Liver (tissue), 9 donors: ENCODE results near the gene LCE1E. TPM values are rescaled to one million over a fixed set of nuclear protein-coding genes. Genes with fewer than 3 reads are reported as not detected.

Source experiments
- DNase-seq: peaks from one replicate; pipeline ENCODE4 v3.0.0-alpha.2; 2017; ENCODE audit warnings: low spot score
- H3K27ac ChIP-seq, 2 donors: one replicate each; pipeline ENCODE4 v1.7.0; 2013; ENCODE audit warnings: inconsistent platforms in 2 of 2, low read length in 2 of 2, control low read depth in 1 of 2, low read depth in 1 of 2, mild to moderate bottlenecking in 1 of 2
- H3K27me3 ChIP-seq, 4 donors: one replicate each; pipeline versions ENCODE4 v1.6.1 to v1.7.0; 2013; ENCODE audit warnings: low read length in 3 of 4, inconsistent platforms in 1 of 4, mild to moderate bottlenecking in 1 of 4, moderate library complexity in 1 of 4; ENCODE audit not compliant: control insufficient read depth in 4 of 4, insufficient read depth in 4 of 4
- H3K36me3 ChIP-seq, 4 donors: one replicate each; pipeline versions ENCODE4 v1.6.1 to v1.7.0; 2013; ENCODE audit warnings: low read length in 3 of 4, mild to moderate bottlenecking in 3 of 4, low read depth in 1 of 4, moderate library complexity in 1 of 4; ENCODE audit not compliant: control insufficient read depth in 4 of 4, insufficient read depth in 3 of 4
- H3K4me1 ChIP-seq, 4 donors: one replicate each; pipeline versions ENCODE4 v1.6.1 to v1.7.0; 2013; ENCODE audit warnings: low read length in 3 of 4, mild to moderate bottlenecking in 3 of 4, moderate library complexity in 1 of 4; ENCODE audit not compliant: control insufficient read depth in 4 of 4, insufficient read depth in 4 of 4
- H3K4me3 ChIP-seq, 3 donors: one replicate each; pipeline versions ENCODE4 v1.6.1 to v1.7.0; 2013; ENCODE audit warnings: low read length in 3 of 3, control low read depth in 1 of 3, low read depth in 1 of 3, mild to moderate bottlenecking in 1 of 3
- H3K9ac ChIP-seq, 2 donors: one replicate each; pipeline ENCODE4 v1.7.0; 2013; ENCODE audit warnings: low read length in 2 of 2, mild to moderate bottlenecking in 2 of 2, moderate library complexity in 2 of 2, control low read depth in 1 of 2, low read depth in 1 of 2
- H3K9me3 ChIP-seq, 4 donors: one replicate each; pipeline versions ENCODE4 v1.6.1 to v1.7.0; 2013; ENCODE audit warnings: low read length in 3 of 4; ENCODE audit not compliant: control insufficient read depth in 4 of 4
- EGR1 ChIP-seq, 2 donors: IDR thresholded peaks; 2 replicates each; pipeline ENCODE4 v1.6.1; 2016 to 2018; ENCODE audit warnings: antibody characterized with exemption in 2 of 2, low read depth in 2 of 2
- FOXA1 ChIP-seq: IDR thresholded peaks from 2 replicates; pipeline ENCODE4 v1.6.1; 2016; ENCODE audit warnings: antibody characterized with exemption
- FOXA2 ChIP-seq: IDR thresholded peaks from 2 replicates; pipeline ENCODE4 v1.6.1; 2016; ENCODE audit warnings: antibody characterized with exemption
- GABPA ChIP-seq, 2 donors: IDR thresholded peaks in 1 of 2; conservative IDR thresholded peaks in 1 of 2; 2 replicates each; pipeline ENCODE4 v1.6.1; 2016; ENCODE audit warnings: antibody characterized with exemption in 2 of 2, mild to moderate bottlenecking in 1 of 2, moderate library complexity in 1 of 2
- HNF4A ChIP-seq, 2 donors: conservative IDR thresholded peaks; 2 replicates each; pipeline ENCODE4 v1.6.1; 2016; ENCODE audit warnings: antibody characterized with exemption in 2 of 2, mild to moderate bottlenecking in 2 of 2
- HNF4G ChIP-seq: IDR thresholded peaks from 2 replicates; pipeline ENCODE4 v1.6.1; 2016; ENCODE audit warnings: antibody characterized with exemption
- JUND ChIP-seq, 2 donors: IDR thresholded peaks; 2 replicates each; pipeline ENCODE4 v1.6.1; 2016; ENCODE audit warnings: antibody characterized with exemption in 2 of 2
- NR2F2 ChIP-seq: IDR thresholded peaks from 2 replicates; pipeline ENCODE4 v1.6.1; 2016; ENCODE audit warnings: antibody characterized with exemption
- RAD21 ChIP-seq, 2 donors: IDR thresholded peaks; 2 replicates each; pipeline ENCODE4 v1.6.1; 2016; ENCODE audit warnings: antibody characterized with exemption in 2 of 2, mild to moderate bottlenecking in 2 of 2
- RXRA ChIP-seq, 2 donors: IDR thresholded peaks; 2 replicates each; pipeline ENCODE4 v1.6.1; 2017 to 2018; ENCODE audit warnings: antibody characterized with exemption in 2 of 2, mild to moderate bottlenecking in 1 of 2
- SP1 ChIP-seq: IDR thresholded peaks from 2 replicates; pipeline ENCODE4 v1.6.1; 2018; ENCODE audit warnings: antibody characterized with exemption, mild to moderate bottlenecking
- TAF1 ChIP-seq: conservative IDR thresholded peaks from 2 replicates; pipeline ENCODE4 v1.6.1; 2016; ENCODE audit warnings: antibody characterized with exemption, mild to moderate bottlenecking
- YY1 ChIP-seq: IDR thresholded peaks from 2 replicates; pipeline ENCODE4 v1.6.1; 2016; ENCODE audit warnings: antibody characterized with exemption, mild to moderate bottlenecking
- WGBS: extraction: QIAGEN DNeasy Blood & Tissue Kit; methylation state at CpG from one replicate; pipeline ENCODE4 v1.1.7; 2013; 5-methylcytosine and 5-hydroxymethylcytosine counted together
- polyA plus RNA-seq, 2 donors: library from polyadenylated mRNA; stranded (reverse) in 1 of 2; unstranded in 1 of 2; fragments of 200-250 nt in 1 of 2; fragments of >200 nt in 1 of 2; fragmentation: Nextera tagmentation in 1 of 2; extraction: Ambion mirVana in 1 of 2; gene quantifications; one replicate each; pipeline versions ENCODE4 v1.2.1 to v1.2.3, GENCODE V29; 2013 to 2015
- total RNA-seq, 2 donors: library from RNA; depleted of rRNA; stranded (reverse); fragments of >200 nt; gene quantifications; one replicate each; pipeline ENCODE4 v1.2.3, GENCODE V29; 2014
- TF ChIP-seq, protein P1 (sequence below): fragments of 150-350 bp; IDR thresholded peaks from 2 replicates; pipeline ENCODE4 v1.5.1; 2017; ENCODE audit warnings: improper control_type of control experiment, low read depth, low read length; ENCODE audit not compliant: missing input control
- TF ChIP-seq, protein P2 (sequence below): IDR thresholded peaks from 2 replicates; pipeline ENCODE4 v1.6.1; 2016; ENCODE audit warnings: antibody characterized with exemption, mild to moderate bottlenecking
- TF ChIP-seq, protein P3 (sequence below): IDR thresholded peaks from 2 replicates; pipeline ENCODE4 v1.6.1; 2016; ENCODE audit warnings: antibody characterized with exemption
- TF ChIP-seq, protein P4 (sequence below): IDR thresholded peaks from 2 replicates; pipeline ENCODE4 v1.6.1; 2016; ENCODE audit warnings: antibody characterized with exemption
- TF ChIP-seq, protein P5 (sequence below): IDR thresholded peaks from 2 replicates; pipeline ENCODE4 v1.6.1; 2016; ENCODE audit warnings: antibody characterized with exemption
- donor health status: healthy.
- donor health status: healthy.
- donor health status: healthy.
- donor health status: healthy.
- donor health status: healthy.

The LCE1E gene
- total and polyA plus RNA-seq, 4 donors, result not detected

DNA sequence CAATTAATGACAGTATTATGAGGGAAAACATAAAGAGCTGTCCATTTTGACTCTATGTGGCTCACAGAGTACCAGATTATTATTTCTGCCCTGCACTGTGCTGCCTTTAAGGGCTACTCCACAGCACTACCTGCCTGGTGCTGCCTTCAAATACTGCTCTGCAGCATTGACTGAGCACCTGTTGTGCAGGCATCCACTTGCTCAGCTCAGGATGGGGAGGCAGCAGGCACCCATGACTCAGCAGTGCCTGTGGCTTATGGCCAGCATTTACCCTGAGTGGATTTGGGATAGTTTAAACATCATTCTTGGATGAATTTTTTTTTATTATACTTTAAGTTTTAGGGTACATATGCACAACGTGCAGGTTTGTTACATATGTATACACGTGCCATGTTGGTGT lies 29.2 kb upstream of the LCE1E start:
- Histone ChIP-seq H3K36me3 (no peaks in the 10 kb centered on the region), H3K4me1 (no peaks in the 10 kb centered on the region), H3K27ac (no peak overlapping the region), H3K9me3 (no peaks in the 10 kb centered on the region), H3K27me3 (peaks cover 0 to 4% (median under 1%) of the 10 kb centered on the region in 4 donors), H3K4me3 (no peak overlapping the region), H3K9ac (no peak overlapping the region)
- DNase-seq, result no peak
- WGBS, result 83% methylated on average over 2 of the region's 2 CpGs
- TF ChIP-seq, protein P1, sequence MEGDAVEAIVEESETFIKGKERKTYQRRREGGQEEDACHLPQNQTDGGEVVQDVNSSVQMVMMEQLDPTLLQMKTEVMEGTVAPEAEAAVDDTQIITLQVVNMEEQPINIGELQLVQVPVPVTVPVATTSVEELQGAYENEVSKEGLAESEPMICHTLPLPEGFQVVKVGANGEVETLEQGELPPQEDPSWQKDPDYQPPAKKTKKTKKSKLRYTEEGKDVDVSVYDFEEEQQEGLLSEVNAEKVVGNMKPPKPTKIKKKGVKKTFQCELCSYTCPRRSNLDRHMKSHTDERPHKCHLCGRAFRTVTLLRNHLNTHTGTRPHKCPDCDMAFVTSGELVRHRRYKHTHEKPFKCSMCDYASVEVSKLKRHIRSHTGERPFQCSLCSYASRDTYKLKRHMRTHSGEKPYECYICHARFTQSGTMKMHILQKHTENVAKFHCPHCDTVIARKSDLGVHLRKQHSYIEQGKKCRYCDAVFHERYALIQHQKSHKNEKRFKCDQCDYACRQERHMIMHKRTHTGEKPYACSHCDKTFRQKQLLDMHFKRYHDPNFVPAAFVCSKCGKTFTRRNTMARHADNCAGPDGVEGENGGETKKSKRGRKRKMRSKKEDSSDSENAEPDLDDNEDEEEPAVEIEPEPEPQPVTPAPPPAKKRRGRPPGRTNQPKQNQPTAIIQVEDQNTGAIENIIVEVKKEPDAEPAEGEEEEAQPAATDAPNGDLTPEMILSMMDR, result no peak

DNA sequence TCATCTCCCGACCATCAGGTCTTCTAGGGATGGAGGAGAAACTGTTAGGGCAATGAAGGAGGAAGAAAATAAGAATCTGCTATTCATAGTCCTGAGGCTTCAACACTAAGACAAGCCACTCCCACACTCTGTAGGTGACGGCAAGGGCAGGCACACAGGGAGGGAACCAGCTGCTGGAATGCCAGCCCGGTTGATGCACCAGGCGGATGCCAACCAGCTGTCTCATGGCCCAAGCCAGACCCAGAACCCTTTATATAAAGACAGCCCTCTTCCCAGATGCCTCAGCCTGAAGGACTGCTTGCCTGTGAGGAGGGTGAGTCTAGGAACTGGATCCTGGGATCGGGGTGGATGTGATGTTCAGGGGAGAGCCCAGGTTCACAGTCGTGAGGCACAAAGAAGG lies 28.3 kb upstream of the LCE1E start, which contains the start of gene KPRP:
Gene KPRP (plus strand): TSS at position 279 of the 400 bp plus-strand sequence. CDS start 1,564 bp downstream, outside the sequence.
- Histone ChIP-seq H3K4me3 (no peak within 1 kb of the TSS), H3K27ac (no peak within 1 kb of the TSS), H3K4me1 (no peaks in the 10 kb centered on the region), H3K36me3 (no peaks in the 10 kb centered on the region), H3K9me3 (no peaks in the 10 kb centered on the region), H3K27me3 (peaks cover 0 to 4% (median under 1%) of the 10 kb centered on the region in 4 donors), H3K9ac (no peak within 1 kb of the TSS)
- no peak for DNase-seq
- TF ChIP-seq NR2F2 (no peak), EGR1 (IDR thresholded peaks at IDR 0.05; ENCODE audit: low read depth in 2 of 2) (no peak), SP1 (no peak), TAF1 (no peak)
- WGBS, result 63% methylated on average over 6 of the region's 6 CpGs

DNA sequence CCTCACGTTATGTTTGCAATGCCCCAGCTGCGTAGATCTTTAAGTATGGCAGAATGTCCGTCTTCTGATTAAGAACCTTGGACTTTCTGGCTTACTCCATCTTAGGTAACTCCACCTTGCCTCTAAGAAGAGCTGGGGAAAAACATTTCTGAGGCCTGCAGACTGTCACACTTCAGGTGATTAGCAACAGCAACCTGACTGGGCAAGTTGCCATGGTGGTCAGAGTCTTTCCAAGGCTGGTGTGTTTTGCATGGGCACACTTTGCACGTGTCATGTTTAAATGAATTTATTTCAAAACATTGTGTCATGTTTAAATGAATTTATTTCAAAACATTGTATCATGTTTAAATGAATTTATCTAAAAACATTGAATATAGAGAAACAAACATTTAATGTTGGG lies 27.4 kb upstream of the LCE1E start:
- H3K27me3 ChIP-seq, result peaks cover 0 to 4% (median under 1%) of the 10 kb centered on the region in 4 donors
- no peak overlapping the region for H3K4me3 ChIP-seq
- DNase-seq, result no peak
- H3K27ac ChIP-seq, result no peak overlapping the region
- no peaks in the 10 kb centered on the region for H3K4me1 ChIP-seq
- H3K9me3 ChIP-seq, result no peaks in the 10 kb centered on the region
- 75% methylated on average over 4 of the region's 4 CpGs for WGBS
- no peak overlapping the region for H3K9ac ChIP-seq
- TF ChIP-seq RAD21 (IDR thresholded peaks at IDR 0.05), result no peak
- TF ChIP-seq YY1, result no peak
- TF ChIP-seq, protein P1, result no peak
- TF ChIP-seq, protein P2, sequence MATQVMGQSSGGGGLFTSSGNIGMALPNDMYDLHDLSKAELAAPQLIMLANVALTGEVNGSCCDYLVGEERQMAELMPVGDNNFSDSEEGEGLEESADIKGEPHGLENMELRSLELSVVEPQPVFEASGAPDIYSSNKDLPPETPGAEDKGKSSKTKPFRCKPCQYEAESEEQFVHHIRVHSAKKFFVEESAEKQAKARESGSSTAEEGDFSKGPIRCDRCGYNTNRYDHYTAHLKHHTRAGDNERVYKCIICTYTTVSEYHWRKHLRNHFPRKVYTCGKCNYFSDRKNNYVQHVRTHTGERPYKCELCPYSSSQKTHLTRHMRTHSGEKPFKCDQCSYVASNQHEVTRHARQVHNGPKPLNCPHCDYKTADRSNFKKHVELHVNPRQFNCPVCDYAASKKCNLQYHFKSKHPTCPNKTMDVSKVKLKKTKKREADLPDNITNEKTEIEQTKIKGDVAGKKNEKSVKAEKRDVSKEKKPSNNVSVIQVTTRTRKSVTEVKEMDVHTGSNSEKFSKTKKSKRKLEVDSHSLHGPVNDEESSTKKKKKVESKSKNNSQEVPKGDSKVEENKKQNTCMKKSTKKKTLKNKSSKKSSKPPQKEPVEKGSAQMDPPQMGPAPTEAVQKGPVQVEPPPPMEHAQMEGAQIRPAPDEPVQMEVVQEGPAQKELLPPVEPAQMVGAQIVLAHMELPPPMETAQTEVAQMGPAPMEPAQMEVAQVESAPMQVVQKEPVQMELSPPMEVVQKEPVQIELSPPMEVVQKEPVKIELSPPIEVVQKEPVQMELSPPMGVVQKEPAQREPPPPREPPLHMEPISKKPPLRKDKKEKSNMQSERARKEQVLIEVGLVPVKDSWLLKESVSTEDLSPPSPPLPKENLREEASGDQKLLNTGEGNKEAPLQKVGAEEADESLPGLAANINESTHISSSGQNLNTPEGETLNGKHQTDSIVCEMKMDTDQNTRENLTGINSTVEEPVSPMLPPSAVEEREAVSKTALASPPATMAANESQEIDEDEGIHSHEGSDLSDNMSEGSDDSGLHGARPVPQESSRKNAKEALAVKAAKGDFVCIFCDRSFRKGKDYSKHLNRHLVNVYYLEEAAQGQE, result no peak
- no peak for TF ChIP-seq RXRA (IDR thresholded peaks at IDR 0.05)
- no peak for TF ChIP-seq EGR1 (IDR thresholded peaks at IDR 0.05; ENCODE audit: low read depth in 2 of 2)
- TF ChIP-seq GABPA (IDR thresholded peaks at IDR 0.05 in 1 of 2, conservative IDR thresholded peaks at IDR 0.05 in 1 of 2), result no peak
- no peak for TF ChIP-seq NR2F2
- TF ChIP-seq, protein P3, sequence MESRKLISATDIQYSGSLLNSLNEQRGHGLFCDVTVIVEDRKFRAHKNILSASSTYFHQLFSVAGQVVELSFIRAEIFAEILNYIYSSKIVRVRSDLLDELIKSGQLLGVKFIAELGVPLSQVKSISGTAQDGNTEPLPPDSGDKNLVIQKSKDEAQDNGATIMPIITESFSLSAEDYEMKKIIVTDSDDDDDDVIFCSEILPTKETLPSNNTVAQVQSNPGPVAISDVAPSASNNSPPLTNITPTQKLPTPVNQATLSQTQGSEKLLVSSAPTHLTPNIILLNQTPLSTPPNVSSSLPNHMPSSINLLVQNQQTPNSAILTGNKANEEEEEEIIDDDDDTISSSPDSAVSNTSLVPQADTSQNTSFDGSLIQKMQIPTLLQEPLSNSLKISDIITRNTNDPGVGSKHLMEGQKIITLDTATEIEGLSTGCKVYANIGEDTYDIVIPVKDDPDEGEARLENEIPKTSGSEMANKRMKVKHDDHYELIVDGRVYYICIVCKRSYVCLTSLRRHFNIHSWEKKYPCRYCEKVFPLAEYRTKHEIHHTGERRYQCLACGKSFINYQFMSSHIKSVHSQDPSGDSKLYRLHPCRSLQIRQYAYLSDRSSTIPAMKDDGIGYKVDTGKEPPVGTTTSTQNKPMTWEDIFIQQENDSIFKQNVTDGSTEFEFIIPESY, result no peak
- no peak for TF ChIP-seq FOXA2
- no peak for TF ChIP-seq SP1
- TF ChIP-seq HNF4G, result no peak
- TF ChIP-seq, protein P4, sequence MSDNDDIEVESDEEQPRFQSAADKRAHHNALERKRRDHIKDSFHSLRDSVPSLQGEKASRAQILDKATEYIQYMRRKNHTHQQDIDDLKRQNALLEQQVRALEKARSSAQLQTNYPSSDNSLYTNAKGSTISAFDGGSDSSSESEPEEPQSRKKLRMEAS, result no peak
- no peak for TF ChIP-seq JUND (IDR thresholded peaks at IDR 0.05)
- no peak for TF ChIP-seq HNF4A (conservative IDR thresholded peaks at IDR 0.05)
- TF ChIP-seq TAF1, result no peak
- TF ChIP-seq, protein P5, sequence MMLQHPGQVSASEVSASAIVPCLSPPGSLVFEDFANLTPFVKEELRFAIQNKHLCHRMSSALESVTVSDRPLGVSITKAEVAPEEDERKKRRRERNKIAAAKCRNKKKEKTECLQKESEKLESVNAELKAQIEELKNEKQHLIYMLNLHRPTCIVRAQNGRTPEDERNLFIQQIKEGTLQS, result no peak
- TF ChIP-seq FOXA1, result no peak
- H3K36me3 ChIP-seq, result no peaks in the 10 kb centered on the region
